SJSA1 (cell line): Measurements from ENCODE around the gene NCOA1. TPM values are rescaled to one million over a fixed set of nuclear protein-coding genes. Genes with fewer than 3 reads are reported as not detected.

Experiments
- DNase-seq, 2 experiments: peaks; one replicate each; pipeline ENCODE4 v3.0.0-alpha.2; 2015 to 2020; ENCODE audit warnings: low spot score in 2 of 2, low read depth in 1 of 2
- H3K27ac ChIP-seq: fragments of 250-450 bp; sonication (Bioruptor Pico); 2 replicates; pipeline ENCODE4 v1.5.1; 2020; ENCODE audit warnings: mild to moderate bottlenecking, moderate library complexity
- H3K27me3 ChIP-seq: fragments of 250-450 bp; sonication (Bioruptor Pico); replicated peaks from 2 replicates; pipeline ENCODE4 v1.5.1; 2020; ENCODE audit warnings: mild to moderate bottlenecking, moderate library complexity
- H3K36me3 ChIP-seq: fragments of 250-450 bp; sonication (Bioruptor Pico); 2 replicates; pipeline ENCODE4 v1.5.1; 2020; ENCODE audit warnings: mild to moderate bottlenecking
- H3K4me1 ChIP-seq: fragments of 250-450 bp; sonication (Bioruptor Pico); replicated peaks from 2 replicates; pipeline ENCODE4 v1.6.1; 2021; ENCODE audit warnings: mild to moderate bottlenecking
- H3K4me3 ChIP-seq: fragments of 250-450 bp; sonication (Bioruptor Pico); 2 replicates; pipeline ENCODE4 v1.5.1; 2020; ENCODE audit warnings: mild to moderate bottlenecking
- H3K9me3 ChIP-seq: fragments of 250-450 bp; sonication (Bioruptor Pico); replicated peaks from 2 replicates; pipeline ENCODE4 v1.5.1; 2020; ENCODE audit warnings: mild to moderate bottlenecking
- total RNA-seq: library from RNA; depleted of rRNA; stranded (reverse); fragments of >200 nt; shearing (Covaris generic); gene quantifications from 2 replicates; pipeline ENCODE4 v1.2.3, GENCODE V29; 2014

Gene NCOA1
- total RNA-seq, 1 experiment from 2014 or later = 14.5 TPM

- Histone ChIP-seq H3K27me3 (no peaks in the 10 kb centered on the region), H3K4me1 (no peaks in the 10 kb centered on the region), H3K9me3 (no peaks in the 10 kb centered on the region), H3K27ac (no peak overlapping the region), H3K36me3 (no peaks in the 10 kb centered on the region), H3K4me3 (no peak overlapping the region)
- no peak for DNase-seq
These were observed 10.8 kb downstream of the NCOA1 start for GRCh38 chr2:24501813-24502212.

- Histone ChIP-seq H3K27me3 (no peaks in the 10 kb centered on the region), H3K36me3 (no peaks in the 10 kb centered on the region), H3K4me3 (no peak overlapping the region), H3K4me1 (no peaks in the 10 kb centered on the region), H3K27ac (no peak overlapping the region), H3K9me3 (no peaks in the 10 kb centered on the region)
- DNase-seq = no peak
These were observed 14.7 kb downstream of the NCOA1 start for GRCh38 chr2:24505534-24506275.

GRCh38 chr2:24507549-24507948 lies 16.5 kb downstream of the NCOA1 start:
- Histone ChIP-seq H3K36me3 (no peaks in the 10 kb centered on the region), H3K27me3 (no peaks in the 10 kb centered on the region), H3K4me1 (no peaks in the 10 kb centered on the region), H3K9me3 (no peaks in the 10 kb centered on the region), H3K27ac (no peak overlapping the region), H3K4me3 (no peak overlapping the region)
- DNase-seq = no peak

- Histone ChIP-seq H3K27me3 (no peaks in the 10 kb centered on the region), H3K4me1 (no peaks in the 10 kb centered on the region), H3K27ac (no peak overlapping the region), H3K9me3 (no peaks in the 10 kb centered on the region), H3K4me3 (no peak overlapping the region), H3K36me3 (no peaks in the 10 kb centered on the region)
- no peak for DNase-seq
These were observed 17.8 kb downstream of the NCOA1 start for GRCh38 chr2:24508878-24509277.

- Histone ChIP-seq H3K4me1 (no peaks in the 10 kb centered on the region), H3K9me3 (no peaks in the 10 kb centered on the region), H3K36me3 (no peaks in the 10 kb centered on the region), H3K4me3 (no peak overlapping the region), H3K27me3 (no peaks in the 10 kb centered on the region), H3K27ac (no peak overlapping the region)
- no peak for DNase-seq
These were observed 18.4 kb downstream of the NCOA1 start for GRCh38 chr2:24509425-24509824.

GRCh38 chr2:24509840-24510239 lies 18.8 kb downstream of the NCOA1 start:
- Histone ChIP-seq H3K27ac (no peak overlapping the region), H3K36me3 (no peaks in the 10 kb centered on the region), H3K4me1 (no peaks in the 10 kb centered on the region), H3K27me3 (no peaks in the 10 kb centered on the region), H3K9me3 (no peaks in the 10 kb centered on the region), H3K4me3 (no peak overlapping the region)
- no peak for DNase-seq

GRCh38 chr2:24510771-24511170 lies 19.7 kb downstream of the NCOA1 start:
- no peak for DNase-seq
- no peak overlapping the region for H3K27ac ChIP-seq
- no peak overlapping the region for H3K4me3 ChIP-seq
- H3K9me3 ChIP-seq = no peaks in the 10 kb centered on the region
- no peaks in the 10 kb centered on the region for H3K27me3 ChIP-seq
- H3K36me3 ChIP-seq = no peaks in the 10 kb centered on the region
- H3K4me1 ChIP-seq = no peaks in the 10 kb centered on the region

GRCh38 chr2:24511198-24511597 lies 20.1 kb downstream of the NCOA1 start:
- no peak overlapping the region for H3K27ac ChIP-seq
- DNase-seq = no peak
- no peaks in the 10 kb centered on the region for H3K36me3 ChIP-seq
- H3K4me1 ChIP-seq = no peaks in the 10 kb centered on the region
- no peaks in the 10 kb centered on the region for H3K9me3 ChIP-seq
- H3K4me3 ChIP-seq = no peak overlapping the region
- H3K27me3 ChIP-seq = no peaks in the 10 kb centered on the region

GRCh38 chr2:24511894-24512293 lies 20.8 kb downstream of the NCOA1 start:
- no peak for DNase-seq
- H3K9me3 ChIP-seq = no peaks in the 10 kb centered on the region

GRCh38 chr2:24512404-24512803 lies 21.4 kb downstream of the NCOA1 start:
- Histone ChIP-seq H3K4me1 (no peaks in the 10 kb centered on the region), H3K36me3 (no peaks in the 10 kb centered on the region), H3K27ac (no peak overlapping the region), H3K4me3 (no peak overlapping the region), H3K27me3 (no peaks in the 10 kb centered on the region), H3K9me3 (no peaks in the 10 kb centered on the region)
- no peak for DNase-seq

More at GRCh38 chr2:24511894-24512293, 20.8 kb downstream of the NCOA1 start:
- Histone ChIP-seq H3K4me3 (no peak overlapping the region), H3K27ac (no peak overlapping the region), H3K4me1 (no peaks in the 10 kb centered on the region), H3K36me3 (no peaks in the 10 kb centered on the region), H3K27me3 (no peaks in the 10 kb centered on the region)

- no peaks in the 10 kb centered on the region for H3K4me1 ChIP-seq
- H3K27me3 ChIP-seq = no peaks in the 10 kb centered on the region
- no peak for DNase-seq
- no peak overlapping the region for H3K4me3 ChIP-seq
- no peak overlapping the region for H3K27ac ChIP-seq
- H3K9me3 ChIP-seq = no peaks in the 10 kb centered on the region
- H3K36me3 ChIP-seq = no peaks in the 10 kb centered on the region
These were observed 21.8 kb downstream of the NCOA1 start for GRCh38 chr2:24512831-24513230.

- H3K36me3 ChIP-seq = no peaks in the 10 kb centered on the region
- H3K27me3 ChIP-seq = no peaks in the 10 kb centered on the region
- no peak overlapping the region for H3K27ac ChIP-seq
- no peak for DNase-seq
- no peak overlapping the region for H3K4me3 ChIP-seq
- H3K9me3 ChIP-seq = no peaks in the 10 kb centered on the region
- no peaks in the 10 kb centered on the region for H3K4me1 ChIP-seq
These were observed 22.4 kb downstream of the NCOA1 start for GRCh38 chr2:24513281-24514071.

- no peak overlapping the region for H3K4me3 ChIP-seq
- H3K27ac ChIP-seq = no peak overlapping the region
- no peaks in the 10 kb centered on the region for H3K9me3 ChIP-seq
- H3K4me1 ChIP-seq = no peaks in the 10 kb centered on the region
- no peak for DNase-seq
- H3K36me3 ChIP-seq = no peaks in the 10 kb centered on the region
- no peaks in the 10 kb centered on the region for H3K27me3 ChIP-seq
These were observed 23.8 kb downstream of the NCOA1 start for GRCh38 chr2:24514820-24515219.

- H3K27ac ChIP-seq = no peak overlapping the region
- H3K9me3 ChIP-seq = no peaks in the 10 kb centered on the region
- H3K27me3 ChIP-seq = no peaks in the 10 kb centered on the region
- H3K4me1 ChIP-seq = no peaks in the 10 kb centered on the region
- no peak overlapping the region for H3K4me3 ChIP-seq
- DNase-seq = no peak
- no peaks in the 10 kb centered on the region for H3K36me3 ChIP-seq
These were observed 24.3 kb downstream of the NCOA1 start for GRCh38 chr2:24515335-24515734.
